ENCODE results near the gene CFAP58. TPM values are rescaled to one million over a fixed set of nuclear protein-coding genes. Genes with fewer than 3 reads are reported as not detected.
"Not testable (repeated sequence)": the region's sequence is repeated elsewhere in the genome, so short reads cannot be mapped to it uniquely, and the experiment has no call there.

Gene CFAP58
- total and polyA plus RNA-seq, 5 donors from 2014 or later = 0.51 TPM; not detected in 4

GRCh38 chr10:104447906-104448305 is 94.3 kb downstream of the CFAP58 start:
- H3K4me3 ChIP-seq (ENCODE audit: low read depth, low read length) = no peak overlapping the region

GRCh38 chr10:104449391-104449790 is 95.8 kb downstream of the CFAP58 start:
- Histone ChIP-seq H3K4me3 (ENCODE audit: low read depth, low read length) (no peak overlapping the region), H3K27ac (ENCODE audit: insufficient read depth, low read length, poor library complexity, severe bottlenecking) (no peak overlapping the region), H3K36me3 (ENCODE audit: control insufficient read depth, insufficient read depth, low read length) (no peaks in the 10 kb centered on the region), H3K9me3 (ENCODE audit: control insufficient read depth in 2 of 2, low read length in 2 of 2) (no peaks in the 10 kb centered on the region), H3K27me3 (ENCODE audit: control insufficient read depth, insufficient read depth, low read length) (peaks cover 18% of the 10 kb centered on the region), H3K4me1 (ENCODE audit: control insufficient read depth, insufficient read depth, low read length, poor library complexity, severe bottlenecking) (no peaks in the 10 kb centered on the region)
- no peak for ATAC-seq (ENCODE audit: low read depth in 2 of 2)
- H3K36me3 Mint-ChIP-seq = no peaks in the 10 kb centered on the region
- peaks cover 18% of the 10 kb centered on the region for H3K27me3 Mint-ChIP-seq
- H3K4me3 Mint-ChIP-seq = no peak overlapping the region
- H3K4me1 Mint-ChIP-seq = no peaks in the 10 kb centered on the region
- H3K9me3 Mint-ChIP-seq = no peaks in the 10 kb centered on the region
- H3K27ac Mint-ChIP-seq = no peak overlapping the region
- no peak for DNase-seq

More at GRCh38 chr10:104447906-104448305, 94.3 kb downstream of the CFAP58 start:
- DNase-seq (no peak), ATAC-seq (ENCODE audit: low read depth in 2 of 2) (no peak)
- no peaks in the 10 kb centered on the region for H3K9me3 Mint-ChIP-seq
- H3K27me3 ChIP-seq (ENCODE audit: control insufficient read depth, insufficient read depth, low read length) = peaks cover 19% of the 10 kb centered on the region
- no peaks in the 10 kb centered on the region for H3K36me3 ChIP-seq (ENCODE audit: control insufficient read depth, insufficient read depth, low read length)
- no peaks in the 10 kb centered on the region for H3K36me3 Mint-ChIP-seq
- no peak overlapping the region for H3K27ac Mint-ChIP-seq
- no peak overlapping the region for H3K27ac ChIP-seq (ENCODE audit: insufficient read depth, low read length, poor library complexity, severe bottlenecking)
- H3K4me3 Mint-ChIP-seq = no peak overlapping the region
- H3K9me3 ChIP-seq (ENCODE audit: control insufficient read depth in 2 of 2, low read length in 2 of 2) = no peaks in the 10 kb centered on the region
- no peaks in the 10 kb centered on the region for H3K4me1 ChIP-seq (ENCODE audit: control insufficient read depth, insufficient read depth, low read length, poor library complexity, severe bottlenecking)
- peaks cover 22% of the 10 kb centered on the region for H3K27me3 Mint-ChIP-seq
- H3K4me1 Mint-ChIP-seq = no peaks in the 10 kb centered on the region

GRCh38 chr10:104450490-104450889 is 96.9 kb downstream of the CFAP58 start:
- peaks cover 20% of the 10 kb centered on the region for H3K27me3 ChIP-seq (ENCODE audit: control insufficient read depth, insufficient read depth, low read length)
- no peak overlapping the region for H3K27ac ChIP-seq (ENCODE audit: insufficient read depth, low read length, poor library complexity, severe bottlenecking)
- Mint-ChIP-seq H3K36me3 (no peaks in the 10 kb centered on the region), H3K4me1 (no peaks in the 10 kb centered on the region), H3K9me3 (no peaks in the 10 kb centered on the region), H3K27me3 (peaks cover 22% of the 10 kb centered on the region), H3K4me3 (no peak overlapping the region), H3K27ac (no peak overlapping the region)
- ATAC-seq (ENCODE audit: low read depth in 2 of 2) (no peak), DNase-seq (no peak)
- H3K36me3 ChIP-seq (ENCODE audit: control insufficient read depth, insufficient read depth, low read length) = no peaks in the 10 kb centered on the region
- no peaks in the 10 kb centered on the region for H3K9me3 ChIP-seq (ENCODE audit: control insufficient read depth in 2 of 2, low read length in 2 of 2)
- no peak overlapping the region for H3K4me3 ChIP-seq (ENCODE audit: low read depth, low read length)
- no peaks in the 10 kb centered on the region for H3K4me1 ChIP-seq (ENCODE audit: control insufficient read depth, insufficient read depth, low read length, poor library complexity, severe bottlenecking)

- no peaks in the 10 kb centered on the region for H3K9me3 Mint-ChIP-seq
- H3K27me3 Mint-ChIP-seq = peaks cover 24% of the 10 kb centered on the region
- Histone ChIP-seq H3K36me3 (ENCODE audit: control insufficient read depth, insufficient read depth, low read length) (no peaks in the 10 kb centered on the region), H3K9me3 (ENCODE audit: control insufficient read depth in 2 of 2, low read length in 2 of 2) (no peaks in the 10 kb centered on the region), H3K4me3 (ENCODE audit: low read depth, low read length) (no peak overlapping the region), H3K27me3 (ENCODE audit: control insufficient read depth, insufficient read depth, low read length) (peaks cover 20% of the 10 kb centered on the region), H3K27ac (ENCODE audit: insufficient read depth, low read length, poor library complexity, severe bottlenecking) (no peak overlapping the region), H3K4me1 (ENCODE audit: control insufficient read depth, insufficient read depth, low read length, poor library complexity, severe bottlenecking) (no peaks in the 10 kb centered on the region)
- no peak overlapping the region for H3K4me3 Mint-ChIP-seq
- no peak for ATAC-seq (ENCODE audit: low read depth in 2 of 2)
- DNase-seq = no peak
- no peaks in the 10 kb centered on the region for H3K4me1 Mint-ChIP-seq
- H3K36me3 Mint-ChIP-seq = no peaks in the 10 kb centered on the region
- no peak overlapping the region for H3K27ac Mint-ChIP-seq
These were observed 97.3 kb downstream of the CFAP58 start for GRCh38 chr10:104450954-104451353.

- Histone ChIP-seq H3K27me3 (ENCODE audit: control insufficient read depth, insufficient read depth, low read length) (peaks cover 20% of the 10 kb centered on the region), H3K9me3 (ENCODE audit: control insufficient read depth in 2 of 2, low read length in 2 of 2) (no peaks in the 10 kb centered on the region), H3K27ac (ENCODE audit: insufficient read depth, low read length, poor library complexity, severe bottlenecking) (no peak overlapping the region), H3K36me3 (ENCODE audit: control insufficient read depth, insufficient read depth, low read length) (no peaks in the 10 kb centered on the region), H3K4me3 (ENCODE audit: low read depth, low read length) (no peak overlapping the region), H3K4me1 (ENCODE audit: control insufficient read depth, insufficient read depth, low read length, poor library complexity, severe bottlenecking) (no peaks in the 10 kb centered on the region)
- H3K4me1 Mint-ChIP-seq = no peaks in the 10 kb centered on the region
- H3K36me3 Mint-ChIP-seq = no peaks in the 10 kb centered on the region
- H3K9me3 Mint-ChIP-seq = no peaks in the 10 kb centered on the region
- DNase-seq (no peak), ATAC-seq (ENCODE audit: low read depth in 2 of 2) (no peak)
- H3K27me3 Mint-ChIP-seq = peaks cover 26% of the 10 kb centered on the region
- H3K4me3 Mint-ChIP-seq = no peak overlapping the region
- H3K27ac Mint-ChIP-seq = no peak overlapping the region
These were observed 99.3 kb downstream of the CFAP58 start for GRCh38 chr10:104452977-104453376.

- H3K27ac ChIP-seq (ENCODE audit: insufficient read depth, low read length, poor library complexity, severe bottlenecking) = no peak overlapping the region
- H3K4me1 Mint-ChIP-seq = peaks cover 0 to 8% (median 0%) of the 10 kb centered on the region in 4 donors
- H3K27me3 ChIP-seq (ENCODE audit: control insufficient read depth, insufficient read depth, low read length) = peaks cover 9% of the 10 kb centered on the region
- ATAC-seq (ENCODE audit: low read depth in 2 of 2) = no peak
- H3K4me3 Mint-ChIP-seq = no peak overlapping the region
- H3K4me1 ChIP-seq (ENCODE audit: control insufficient read depth, insufficient read depth, low read length, poor library complexity, severe bottlenecking) = no peaks in the 10 kb centered on the region
- H3K27me3 Mint-ChIP-seq = peaks cover 22% of the 10 kb centered on the region
- H3K36me3 ChIP-seq (ENCODE audit: control insufficient read depth, insufficient read depth, low read length) = no peaks in the 10 kb centered on the region
- H3K36me3 Mint-ChIP-seq = no peaks in the 10 kb centered on the region
- peaks cover 0 to 8% (median 1%) of the 10 kb centered on the region in 7 donors for H3K9me3 Mint-ChIP-seq
- DNase-seq = no peak
- no peaks in the 10 kb centered on the region for H3K9me3 ChIP-seq (ENCODE audit: control insufficient read depth in 2 of 2, low read length in 2 of 2)
- no peak overlapping the region for H3K27ac Mint-ChIP-seq
- no peak overlapping the region for H3K4me3 ChIP-seq (ENCODE audit: low read depth, low read length)
These were observed 103.3 kb downstream of the CFAP58 start for GRCh38 chr10:104456802-104457542.

- H3K4me3 Mint-ChIP-seq = no peak overlapping the region
- no peak overlapping the region for H3K4me3 ChIP-seq (ENCODE audit: low read depth, low read length)
- H3K9me3 ChIP-seq (ENCODE audit: control insufficient read depth in 2 of 2, low read length in 2 of 2) = no peaks in the 10 kb centered on the region
- H3K9me3 Mint-ChIP-seq = peaks cover 0 to 8% (median 2%) of the 10 kb centered on the region in 7 donors
- H3K4me1 Mint-ChIP-seq = peaks cover 0 to 8% (median 0%) of the 10 kb centered on the region in 4 donors
- no peaks in the 10 kb centered on the region for H3K36me3 Mint-ChIP-seq
- no peak overlapping the region for H3K27ac ChIP-seq (ENCODE audit: insufficient read depth, low read length, poor library complexity, severe bottlenecking)
- no peak for DNase-seq
- no peak for ATAC-seq (ENCODE audit: low read depth in 2 of 2)
- no peaks in the 10 kb centered on the region for H3K4me1 ChIP-seq (ENCODE audit: control insufficient read depth, insufficient read depth, low read length, poor library complexity, severe bottlenecking)
- H3K27ac Mint-ChIP-seq = no peak overlapping the region
- H3K27me3 ChIP-seq (ENCODE audit: control insufficient read depth, insufficient read depth, low read length) = peaks cover 9% of the 10 kb centered on the region
- no peaks in the 10 kb centered on the region for H3K36me3 ChIP-seq (ENCODE audit: control insufficient read depth, insufficient read depth, low read length)
- peaks cover 22% of the 10 kb centered on the region for H3K27me3 Mint-ChIP-seq
These were observed 103.9 kb downstream of the CFAP58 start for GRCh38 chr10:104457543-104457828.

- H3K4me3 Mint-ChIP-seq = not testable (repeated sequence)
- H3K27me3 Mint-ChIP-seq = peaks cover 17% of the 10 kb centered on the region
These were observed 111.9 kb downstream of the CFAP58 start for GRCh38 chr10:104465575-104465974.

More at GRCh38 chr10:104465575-104465974, 111.9 kb downstream of the CFAP58 start:
- H3K9me3 Mint-ChIP-seq = peaks cover 0 to 19% (median 8%) of the 10 kb centered on the region in 7 donors
- not testable (repeated sequence) for ATAC-seq (ENCODE audit: low read depth in 2 of 2); H3K27ac ChIP-seq (ENCODE audit: insufficient read depth, low read length, poor library complexity, severe bottlenecking); H3K27me3 ChIP-seq (ENCODE audit: control insufficient read depth, insufficient read depth, low read length); H3K9me3 ChIP-seq (ENCODE audit: control insufficient read depth in 2 of 2, low read length in 2 of 2); H3K4me3 ChIP-seq (ENCODE audit: low read depth, low read length); DNase-seq; H3K4me1 Mint-ChIP-seq; H3K36me3 Mint-ChIP-seq; H3K4me1 ChIP-seq (ENCODE audit: control insufficient read depth, insufficient read depth, low read length, poor library complexity, severe bottlenecking); H3K27ac Mint-ChIP-seq; H3K36me3 ChIP-seq (ENCODE audit: control insufficient read depth, insufficient read depth, low read length)

Measured in CD4-positive, CD25-positive, alpha-beta regulatory T cell (primary cell).